DOHH2 (cell line): ENCODE measurements around the gene TMEM258.

ENCODE experiments used
- H3F3A ChIP-seq: fragments of 200-600 bp; sonication (generic), shearing (Covaris generic); 2 replicates; pipeline ENCODE4 v1.6.0; 2016; ENCODE audit warnings: antibody characterized with exemption, mild to moderate bottlenecking; ENCODE audit not compliant: control insufficient read depth, insufficient read depth
- H3K27ac ChIP-seq: fragments of 200-600 bp; sonication (generic); 2 replicates; pipeline ENCODE4 v1.5.1; 2014; ENCODE audit warnings: low read depth, mild to moderate bottlenecking, low read length, moderate library complexity
- H3K27me3 ChIP-seq: fragments of 200-600 bp; sonication (generic); 2 replicates; pipeline ENCODE4 v1.6.1; 2014; ENCODE audit warnings: mild to moderate bottlenecking, low read length, mixed read lengths; ENCODE audit not compliant: control insufficient read depth
- H3K36me3 ChIP-seq: fragments of 200-600 bp; sonication (generic); 2 replicates; pipeline ENCODE4 v1.6.1; 2014; ENCODE audit warnings: mild to moderate bottlenecking, low read length, moderate library complexity, mixed read lengths; ENCODE audit not compliant: control insufficient read depth
- H3K4me1 ChIP-seq: fragments of 200-600 bp; sonication (generic); 2 replicates; pipeline ENCODE4 v1.6.1; 2014; ENCODE audit warnings: mild to moderate bottlenecking, low read length, mixed read lengths; ENCODE audit not compliant: control insufficient read depth
- H3K4me2 ChIP-seq: fragments of 200-600 bp; sonication (generic); 2 replicates; pipeline ENCODE4 v1.6.0; 2014; ENCODE audit warnings: mild to moderate bottlenecking, low read length, moderate library complexity
- H3K4me3 ChIP-seq: fragments of 200-600 bp; sonication (generic); 2 replicates; pipeline ENCODE4 v1.5.1; 2014; ENCODE audit warnings: mild to moderate bottlenecking, low read length, mixed read lengths
- H3K79me2 ChIP-seq: fragments of 200-600 bp; sonication (generic); 2 replicates; pipeline ENCODE4 v1.6.1; 2014; ENCODE audit warnings: mild to moderate bottlenecking, low read length, mixed read lengths; ENCODE audit not compliant: control insufficient read depth
- H3K9me2 ChIP-seq: fragments of 200-600 bp; sonication (generic); replicated peaks from 2 replicates; pipeline ENCODE4 v1.6.1; 2014; ENCODE audit warnings: mild to moderate bottlenecking, low read length, mixed read lengths; ENCODE audit not compliant: control insufficient read depth
- H3K9me3 ChIP-seq: fragments of 200-600 bp; sonication (generic); 2 replicates; pipeline ENCODE4 v1.6.1; 2014; ENCODE audit warnings: antibody characterized with exemption, low read length, mixed read lengths; ENCODE audit not compliant: control insufficient read depth, insufficient read depth
- H4K20me1 ChIP-seq: fragments of 200-600 bp; sonication (generic); 2 replicates; pipeline ENCODE4 v1.6.0; 2014; ENCODE audit warnings: low read depth, mild to moderate bottlenecking, antibody characterized with exemption, low read length, moderate library complexity; ENCODE audit not compliant: control insufficient read depth, insufficient read depth
- CTCF ChIP-seq: fragments of 200-600 bp; sonication (generic); IDR thresholded peaks from one replicate; pipeline ENCODE4 v1.5.1; 2014; ENCODE audit warnings: antibody characterized with exemption, mild to moderate bottlenecking, low read depth, low read length; ENCODE audit not compliant: poor library complexity, severe bottlenecking
- EZH2phosphoT487 ChIP-seq: fragments of 200-600 bp; sonication (generic); IDR thresholded peaks from 2 replicates; pipeline ENCODE4 v1.6.1; 2017; ENCODE audit warnings: borderline replicate concordance, mild to moderate bottlenecking, antibody characterized with exemption, low read length, moderate library complexity, mixed read lengths

Gene TMEM258

GRCh38 chr11:61782299-61782698, 10.1 kb downstream of the TMEM258 start:
- TF ChIP-seq EZH2phosphoT487 (no peak), CTCF (no peak)
- peaks cover 11% of the 10 kb centered on the region; the same call in 1 of the 2 replicates for H3K4me1 ChIP-seq
- no peaks in the 10 kb centered on the region for H3K79me2 ChIP-seq
- H3F3A ChIP-seq: no peaks in the 10 kb centered on the region
- no peaks in the 10 kb centered on the region for H3K9me3 ChIP-seq
- H3K27ac ChIP-seq: no peak overlapping the region
- H4K20me1 ChIP-seq: 0 out of 2 replicates have a peak, but pooled peaks cover 5% of the 10 kb centered on the region
- peaks cover 11% of the 10 kb centered on the region for H3K27me3 ChIP-seq
- H3K9me2 ChIP-seq: no peaks in the 10 kb centered on the region
- no peak overlapping the region for H3K4me3 ChIP-seq
- no peak overlapping the region for H3K4me2 ChIP-seq
- H3K36me3 ChIP-seq: peaks cover 17% of the 10 kb centered on the region

GRCh38 chr11:61781585-61781984, 10.8 kb downstream of the TMEM258 start:
- Histone ChIP-seq H3K27ac (no peak overlapping the region), H3K9me3 (no peaks in the 10 kb centered on the region), H3K4me2 (no peak overlapping the region), H3F3A (no peaks in the 10 kb centered on the region), H4K20me1 (0 out of 2 replicates have a peak, but pooled peaks cover under 1% of the 10 kb centered on the region), H3K4me1 (peaks cover 13% of the 10 kb centered on the region), H3K9me2 (no peaks in the 10 kb centered on the region), H3K79me2 (no peaks in the 10 kb centered on the region), H3K27me3 (peaks cover 11% of the 10 kb centered on the region), H3K4me3 (no peak overlapping the region), H3K36me3 (peaks cover 10% of the 10 kb centered on the region)
- TF ChIP-seq EZH2phosphoT487: no peak
- TF ChIP-seq CTCF: no peak

- Histone ChIP-seq H3K4me3 (no peak overlapping the region), H3K4me2 (no peak overlapping the region), H3K4me1 (peaks cover 13% of the 10 kb centered on the region), H4K20me1 (no peaks in the 10 kb centered on the region), H3K27me3 (peaks cover 11% of the 10 kb centered on the region), H3K36me3 (peaks cover 1% of the 10 kb centered on the region; the same call in 1 of the 2 replicates), H3F3A (no peaks in the 10 kb centered on the region), H3K79me2 (no peaks in the 10 kb centered on the region), H3K9me3 (no peaks in the 10 kb centered on the region), H3K9me2 (no peaks in the 10 kb centered on the region), H3K27ac (no peak overlapping the region)
- TF ChIP-seq EZH2phosphoT487: no peak
- no peak for TF ChIP-seq CTCF
These were observed 11.7 kb downstream of the TMEM258 start for GRCh38 chr11:61780581-61781162.
